HCT116 (cell line): ENCODE results near the gene GNPTG. TPM values are rescaled to one million over a fixed set of nuclear protein-coding genes. Genes with fewer than 3 reads are reported as not detected.

Source experiments
- ATAC-seq: fragments of 200-7000 bp; cut with Tn5 transposase; 2 replicates; pipeline ENCODE4 v1.9.1; 2020; ENCODE audit warnings: mild to moderate bottlenecking, moderate library complexity
- BruUV-seq: library from RNA; stranded (reverse); fragments of 400-500 nt; replicated peaks from 2 replicates; lab custom pipeline; 2021; lab: Mats Ljungman, UMichigan
- CTCF ChIA-PET: fragments of 300-600 bp; sonication (Branson Sonifier 250); formaldehyde crosslinking; loops from one replicate; lab custom pipeline; 2021; ENCODE audit warnings: antibody characterized with exemption; lab: Charles Lee
- POLR2A ChIA-PET: fragments of 300-600, 350-600 bp; sonication (Branson Sonifier 250); formaldehyde crosslinking; loops from one replicate; lab custom pipeline; 2021; ENCODE audit warnings: antibody characterized with exemption; lab: Charles Lee
- RAD21 ChIA-PET, 2 experiments: fragments of 300-600 bp; sonication (Branson Sonifier 250); formaldehyde crosslinking; loops; one replicate each; lab custom pipeline; 2023; ENCODE audit warnings: low total read pairs in 2 of 2; ENCODE audit not compliant: uncharacterized antibody in 2 of 2, unreplicated experiment in 2 of 2, low non-redundant PET in 1 of 2; lab: Charles Lee
- DNase-seq: peaks from one replicate; pipeline ENCODE4 v3.0.0-alpha.2; 2010; ENCODE audit warnings: low read depth, low spot score
- H2AFZ ChIP-seq: fragments of 200-600 bp; shearing (Covaris generic), sonication (generic); 2 replicates; pipeline ENCODE4 v1.6.1; 2017; ENCODE audit warnings: low read depth, mixed run types, mixed read lengths, antibody characterized with exemption, low read length; ENCODE audit not compliant: poor library complexity, severe bottlenecking
- H3K27ac ChIP-seq: 2 replicates; pipeline ENCODE4 v1.5.1; 2012; ENCODE audit warnings: low read depth, low read length
- H3K27me3 ChIP-seq: fragments of 200-600 bp; sonication (generic); 2 replicates; pipeline ENCODE4 v1.6.1; 2016; ENCODE audit warnings: mixed run types, low read length, mixed read lengths; ENCODE audit not compliant: insufficient read depth
- H3K36me3 ChIP-seq, 2 experiments: fragments of 200-500 bp in 1 of 2; fragments of 200-600 bp in 1 of 2; sonication (Bioruptor generic) in 1 of 2; sonication (generic) in 1 of 2; 2 replicates each; pipeline versions ENCODE4 v1.5.1 to v1.6.1; 2014 to 2016; ENCODE audit warnings: low read length in 2 of 2, inconsistent platforms in 1 of 2, mixed read lengths in 1 of 2, mixed run types in 1 of 2; ENCODE audit not compliant: insufficient read depth in 2 of 2, control insufficient read depth in 1 of 2
- H3K4me1 ChIP-seq, 2 experiments: fragments of 200-600 bp in 1 of 2; sonication (generic) in 1 of 2; 2 replicates each; pipeline versions ENCODE4 v1.5.1 to v1.6.1; 2012 to 2017; ENCODE audit warnings: low read length in 2 of 2, inconsistent platforms in 1 of 2, mild to moderate bottlenecking in 1 of 2, mixed read lengths in 1 of 2, mixed run types in 1 of 2, moderate library complexity in 1 of 2; ENCODE audit not compliant: insufficient read depth in 2 of 2, control insufficient read depth in 1 of 2
- H3K4me2 ChIP-seq: fragments of 200-600 bp; sonication (generic); 2 replicates; pipeline ENCODE4 v1.6.1; 2017; ENCODE audit warnings: mixed run types, low read length, mixed read lengths
- H3K4me3 ChIP-seq, 2 experiments: fragments of 200-600 bp in 1 of 2; sonication (generic) in 1 of 2; replicated peaks in 1 of 2; 2 replicates each; pipeline ENCODE4 v1.5.1; 2011 to 2016; ENCODE audit warnings: low read length in 2 of 2, control low read depth in 1 of 2, low read depth in 1 of 2, mild to moderate bottlenecking in 1 of 2, mixed read lengths in 1 of 2, mixed run types in 1 of 2
- H3K79me2 ChIP-seq: fragments of 200-600 bp; sonication (generic); 2 replicates; pipeline ENCODE4 v1.6.1; 2017; ENCODE audit warnings: mild to moderate bottlenecking, mixed run types, low read length, moderate library complexity, mixed read lengths; ENCODE audit not compliant: insufficient read depth
- H3K9ac ChIP-seq: fragments of 200-600 bp; sonication (generic); 2 replicates; pipeline ENCODE4 v1.6.1; 2016; ENCODE audit warnings: low read length, mixed read lengths
- H3K9me2 ChIP-seq: fragments of 200-600 bp; sonication (generic), shearing (Covaris generic); 2 replicates; pipeline ENCODE4 v1.6.1; 2017; ENCODE audit warnings: mixed run types, mild to moderate bottlenecking, moderate library complexity; ENCODE audit not compliant: insufficient read depth
- H3K9me3 ChIP-seq, 2 experiments: fragments of 200-500 bp in 1 of 2; fragments of 200-600 bp in 1 of 2; sonication (Bioruptor generic) in 1 of 2; sonication (generic) in 1 of 2; 2 replicates each; pipeline ENCODE4 v1.6.1; 2014 to 2017; ENCODE audit warnings: low read length in 2 of 2, mixed read lengths in 2 of 2, inconsistent platforms in 1 of 2, low read depth in 1 of 2, mild to moderate bottlenecking in 1 of 2, mixed run types in 1 of 2, moderate library complexity in 1 of 2; ENCODE audit not compliant: control insufficient read depth in 1 of 2, insufficient read depth in 1 of 2
- H4K20me1 ChIP-seq: fragments of 200-600 bp; sonication (generic), shearing (Covaris generic); 2 replicates; pipeline ENCODE4 v1.6.1; 2017; ENCODE audit warnings: mixed run types, mild to moderate bottlenecking, moderate library complexity; ENCODE audit not compliant: insufficient read depth
- ATF3 ChIP-seq: IDR thresholded peaks from 2 replicates; pipeline ENCODE4 v1.6.1; 2012
- CEBPB ChIP-seq: IDR thresholded peaks from 2 replicates; pipeline ENCODE4 v1.6.1; 2012; ENCODE audit warnings: low read depth
- EGR1 ChIP-seq: IDR thresholded peaks from 2 replicates; pipeline ENCODE4 v1.6.1; 2012; ENCODE audit warnings: low read depth
- ELF1 ChIP-seq: IDR thresholded peaks from 2 replicates; pipeline ENCODE4 v1.6.1; 2012; ENCODE audit warnings: low read depth, borderline replicate concordance
- EZH2 ChIP-seq: fragments of 200-600 bp; sonication (generic); IDR thresholded peaks from 2 replicates; pipeline ENCODE4 v1.6.1; 2017; ENCODE audit warnings: antibody characterized with exemption, mixed run types
- MAX ChIP-seq: IDR thresholded peaks from 2 replicates; pipeline ENCODE4 v1.6.1; 2012
- POLR2AphosphoS5 ChIP-seq: IDR thresholded peaks from 2 replicates; pipeline ENCODE4 v1.6.1; 2011; ENCODE audit warnings: mild to moderate bottlenecking, low read depth, low read length, moderate library complexity
- RAD21 ChIP-seq: IDR thresholded peaks from 2 replicates; pipeline ENCODE4 v1.6.1; 2012; ENCODE audit warnings: low read depth, mild to moderate bottlenecking
- SRF ChIP-seq: IDR thresholded peaks from 2 replicates; pipeline ENCODE4 v1.6.1; 2012; ENCODE audit warnings: low read depth
- TCF7L2 ChIP-seq: IDR thresholded peaks from 2 replicates; pipeline ENCODE4 v1.7.0; 2011; ENCODE audit warnings: borderline replicate concordance, inconsistent platforms; ENCODE audit not compliant: insufficient read depth, insufficient read length; ENCODE audit errors: extremely low read depth
- ZFX ChIP-seq: fragments of 450-650 bp; IDR thresholded peaks from 2 replicates; pipeline ENCODE4 v1.6.1; 2017
- ZNF274 ChIP-seq: fragments of 200-500 bp; sonication (Bioruptor generic); IDR thresholded peaks from 2 replicates; pipeline ENCODE4 v1.6.1; 2014; ENCODE audit warnings: mild to moderate bottlenecking, low read depth, low read length, inconsistent platforms
- intact Hi-C: fragments of 100-400 bp; cut with micrococcal nuclease; formaldehyde crosslinking; loops from 2 replicates; pipeline ENCODE4 v1.10.0; 2022
- total RNA-seq: library from RNA; stranded (reverse); gene quantifications from one replicate; pipeline ENCODE4 v1.2.1, GENCODE V29; 2021; ENCODE audit not compliant: unreplicated experiment
- TF ChIP-seq, protein P1 (sequence below), 3 experiments: fragments of 200-600 bp in 1 of 3; sonication (generic) in 1 of 3; IDR thresholded peaks in 2 of 3; conservative IDR thresholded peaks in 1 of 3; 2 replicates each; pipeline ENCODE4 v1.5.1; 2012 to 2017; ENCODE audit warnings: low read depth in 2 of 3, low read length in 2 of 3, antibody characterized with exemption in 1 of 3, borderline replicate concordance in 1 of 3, control low read depth in 1 of 3, mild to moderate bottlenecking in 1 of 3, mixed read lengths in 1 of 3, mixed run types in 1 of 3, moderate library complexity in 1 of 3; ENCODE audit not compliant: insufficient read depth in 1 of 3
- TF ChIP-seq, protein P2 (sequence below): IDR thresholded peaks from 2 replicates; pipeline ENCODE4 v1.6.1; 2011; ENCODE audit warnings: mild to moderate bottlenecking, low read length, moderate library complexity; ENCODE audit not compliant: insufficient replicate concordance; ENCODE audit errors: extremely low read depth
- TF ChIP-seq, protein P3 (sequence below): IDR thresholded peaks from 2 replicates; pipeline ENCODE4 v1.6.1; 2012; ENCODE audit warnings: low read depth

GNPTG gene
- total RNA-seq, 1 experiment from 2014 or later = 35.2 TPM

DNA sequence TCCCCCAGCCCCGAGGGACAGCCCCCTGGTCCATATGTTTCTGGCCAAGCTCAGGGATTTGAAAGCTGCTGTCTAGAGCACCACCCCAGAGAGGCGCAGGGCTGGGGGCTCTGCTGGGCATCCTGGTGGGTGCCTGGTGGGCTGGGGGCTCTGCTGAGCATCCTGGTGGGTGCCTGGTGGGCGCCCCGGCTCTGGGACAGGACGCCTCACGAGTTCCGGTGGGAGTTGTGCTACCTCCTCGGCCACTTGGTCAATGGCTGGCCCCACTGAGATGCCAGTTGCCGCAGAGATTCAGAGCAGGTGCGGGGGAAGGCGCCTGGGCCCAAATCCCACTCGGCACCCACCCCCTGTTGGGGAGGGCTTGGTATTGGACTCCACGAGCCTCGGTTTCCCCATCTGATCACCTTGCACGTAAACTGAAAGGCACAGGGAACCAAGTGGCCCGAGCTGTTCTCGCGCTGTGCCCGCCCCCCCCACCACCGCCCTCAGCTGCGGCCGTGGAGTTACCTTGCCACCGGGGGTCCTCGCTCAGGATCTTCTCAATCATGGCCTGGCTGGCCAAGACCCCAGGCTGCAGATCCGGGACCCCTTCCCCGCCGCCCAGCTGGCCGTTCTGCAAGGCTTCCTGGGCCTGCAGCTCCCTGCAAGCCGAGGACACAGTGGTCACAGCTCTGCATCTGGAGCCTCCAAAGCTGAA lies 49.5 kb downstream of the GNPTG start:
- Histone ChIP-seq H3K27ac (no peak overlapping the region), H3K79me2 (no peaks in the 10 kb centered on the region), H3K9me2 (no peaks in the 10 kb centered on the region), H3K4me3 (no peak overlapping the region), H2AFZ (no peak overlapping the region), H3K9ac (no peak overlapping the region), H3K4me2 (no peak overlapping the region), H3K9me3 (no peaks in the 10 kb centered on the region), H3K36me3 (no peaks in the 10 kb centered on the region), H3K27me3 (no peaks in the 10 kb centered on the region), H3K4me1 (no peaks in the 10 kb centered on the region), H4K20me1 (no peaks in the 10 kb centered on the region)
- CTCF ChIA-PET = no interaction called here
- POLR2A ChIA-PET = no interaction called here
- no peak for TF ChIP-seq EGR1
- TF ChIP-seq SRF = no peak
- no peak for TF ChIP-seq ATF3
- no peak for TF ChIP-seq ZNF274
- TF ChIP-seq, protein P1, sequence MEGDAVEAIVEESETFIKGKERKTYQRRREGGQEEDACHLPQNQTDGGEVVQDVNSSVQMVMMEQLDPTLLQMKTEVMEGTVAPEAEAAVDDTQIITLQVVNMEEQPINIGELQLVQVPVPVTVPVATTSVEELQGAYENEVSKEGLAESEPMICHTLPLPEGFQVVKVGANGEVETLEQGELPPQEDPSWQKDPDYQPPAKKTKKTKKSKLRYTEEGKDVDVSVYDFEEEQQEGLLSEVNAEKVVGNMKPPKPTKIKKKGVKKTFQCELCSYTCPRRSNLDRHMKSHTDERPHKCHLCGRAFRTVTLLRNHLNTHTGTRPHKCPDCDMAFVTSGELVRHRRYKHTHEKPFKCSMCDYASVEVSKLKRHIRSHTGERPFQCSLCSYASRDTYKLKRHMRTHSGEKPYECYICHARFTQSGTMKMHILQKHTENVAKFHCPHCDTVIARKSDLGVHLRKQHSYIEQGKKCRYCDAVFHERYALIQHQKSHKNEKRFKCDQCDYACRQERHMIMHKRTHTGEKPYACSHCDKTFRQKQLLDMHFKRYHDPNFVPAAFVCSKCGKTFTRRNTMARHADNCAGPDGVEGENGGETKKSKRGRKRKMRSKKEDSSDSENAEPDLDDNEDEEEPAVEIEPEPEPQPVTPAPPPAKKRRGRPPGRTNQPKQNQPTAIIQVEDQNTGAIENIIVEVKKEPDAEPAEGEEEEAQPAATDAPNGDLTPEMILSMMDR (IDR thresholded peaks at IDR 0.05 in 2 of 3, conservative IDR thresholded peaks at IDR 0.05 in 1 of 3; ENCODE audit: borderline replicate concordance in 1 of 3, insufficient read depth in 1 of 3, low read depth in 2 of 3, low read length in 2 of 3) = no peak
- TF ChIP-seq, protein P2, sequence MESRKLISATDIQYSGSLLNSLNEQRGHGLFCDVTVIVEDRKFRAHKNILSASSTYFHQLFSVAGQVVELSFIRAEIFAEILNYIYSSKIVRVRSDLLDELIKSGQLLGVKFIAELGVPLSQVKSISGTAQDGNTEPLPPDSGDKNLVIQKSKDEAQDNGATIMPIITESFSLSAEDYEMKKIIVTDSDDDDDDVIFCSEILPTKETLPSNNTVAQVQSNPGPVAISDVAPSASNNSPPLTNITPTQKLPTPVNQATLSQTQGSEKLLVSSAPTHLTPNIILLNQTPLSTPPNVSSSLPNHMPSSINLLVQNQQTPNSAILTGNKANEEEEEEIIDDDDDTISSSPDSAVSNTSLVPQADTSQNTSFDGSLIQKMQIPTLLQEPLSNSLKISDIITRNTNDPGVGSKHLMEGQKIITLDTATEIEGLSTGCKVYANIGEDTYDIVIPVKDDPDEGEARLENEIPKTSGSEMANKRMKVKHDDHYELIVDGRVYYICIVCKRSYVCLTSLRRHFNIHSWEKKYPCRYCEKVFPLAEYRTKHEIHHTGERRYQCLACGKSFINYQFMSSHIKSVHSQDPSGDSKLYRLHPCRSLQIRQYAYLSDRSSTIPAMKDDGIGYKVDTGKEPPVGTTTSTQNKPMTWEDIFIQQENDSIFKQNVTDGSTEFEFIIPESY = no peak
- TF ChIP-seq TCF7L2 = no peak
- TF ChIP-seq POLR2AphosphoS5 = no peak
- TF ChIP-seq ELF1 = no peak
- TF ChIP-seq MAX = no peak
- no peak for TF ChIP-seq CEBPB
- TF ChIP-seq ZFX = no peak
- no peak for TF ChIP-seq RAD21
- TF ChIP-seq EZH2 = no peak
- TF ChIP-seq, protein P3, sequence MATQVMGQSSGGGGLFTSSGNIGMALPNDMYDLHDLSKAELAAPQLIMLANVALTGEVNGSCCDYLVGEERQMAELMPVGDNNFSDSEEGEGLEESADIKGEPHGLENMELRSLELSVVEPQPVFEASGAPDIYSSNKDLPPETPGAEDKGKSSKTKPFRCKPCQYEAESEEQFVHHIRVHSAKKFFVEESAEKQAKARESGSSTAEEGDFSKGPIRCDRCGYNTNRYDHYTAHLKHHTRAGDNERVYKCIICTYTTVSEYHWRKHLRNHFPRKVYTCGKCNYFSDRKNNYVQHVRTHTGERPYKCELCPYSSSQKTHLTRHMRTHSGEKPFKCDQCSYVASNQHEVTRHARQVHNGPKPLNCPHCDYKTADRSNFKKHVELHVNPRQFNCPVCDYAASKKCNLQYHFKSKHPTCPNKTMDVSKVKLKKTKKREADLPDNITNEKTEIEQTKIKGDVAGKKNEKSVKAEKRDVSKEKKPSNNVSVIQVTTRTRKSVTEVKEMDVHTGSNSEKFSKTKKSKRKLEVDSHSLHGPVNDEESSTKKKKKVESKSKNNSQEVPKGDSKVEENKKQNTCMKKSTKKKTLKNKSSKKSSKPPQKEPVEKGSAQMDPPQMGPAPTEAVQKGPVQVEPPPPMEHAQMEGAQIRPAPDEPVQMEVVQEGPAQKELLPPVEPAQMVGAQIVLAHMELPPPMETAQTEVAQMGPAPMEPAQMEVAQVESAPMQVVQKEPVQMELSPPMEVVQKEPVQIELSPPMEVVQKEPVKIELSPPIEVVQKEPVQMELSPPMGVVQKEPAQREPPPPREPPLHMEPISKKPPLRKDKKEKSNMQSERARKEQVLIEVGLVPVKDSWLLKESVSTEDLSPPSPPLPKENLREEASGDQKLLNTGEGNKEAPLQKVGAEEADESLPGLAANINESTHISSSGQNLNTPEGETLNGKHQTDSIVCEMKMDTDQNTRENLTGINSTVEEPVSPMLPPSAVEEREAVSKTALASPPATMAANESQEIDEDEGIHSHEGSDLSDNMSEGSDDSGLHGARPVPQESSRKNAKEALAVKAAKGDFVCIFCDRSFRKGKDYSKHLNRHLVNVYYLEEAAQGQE = no peak
- RAD21 ChIA-PET = no interaction called here
- BruUV-seq = no TSS peak
- ATAC-seq (no peak), DNase-seq (no peak)
- intact Hi-C loops = no loop called here
